ENCODE measurements around the gene SLC22A4.

SLC22A4 gene

GRCh38 chr5:132372127-132372526, 77.9 kb downstream of the SLC22A4 start:
- TF ChIP-seq CTCF (IDR thresholded peaks at IDR 0.05) = no peak

GRCh38 chr5:132372542-132372941, 78.3 kb downstream of the SLC22A4 start:
- no peak for TF ChIP-seq CTCF (IDR thresholded peaks at IDR 0.05)

GRCh38 chr5:132375957-132376356, 81.8 kb downstream of the SLC22A4 start:
- no peak for TF ChIP-seq CTCF (IDR thresholded peaks at IDR 0.05)

GRCh38 chr5:132376694-132377641, 82.8 kb downstream of the SLC22A4 start:
- no peak for TF ChIP-seq CTCF (IDR thresholded peaks at IDR 0.05)

- no peak for TF ChIP-seq CTCF (IDR thresholded peaks at IDR 0.05)
Observed at GRCh38 chr5:132377738-132378137, 83.5 kb downstream of the SLC22A4 start.

- no peak for TF ChIP-seq CTCF (IDR thresholded peaks at IDR 0.05)
Observed at GRCh38 chr5:132378580-132378979, 84.4 kb downstream of the SLC22A4 start.

- TF ChIP-seq CTCF (IDR thresholded peaks at IDR 0.05) = no peak
Observed at GRCh38 chr5:132380047-132380446, 85.9 kb downstream of the SLC22A4 start.
